ENCODE results near the gene ZNF678.

ZNF678 gene

DNA sequence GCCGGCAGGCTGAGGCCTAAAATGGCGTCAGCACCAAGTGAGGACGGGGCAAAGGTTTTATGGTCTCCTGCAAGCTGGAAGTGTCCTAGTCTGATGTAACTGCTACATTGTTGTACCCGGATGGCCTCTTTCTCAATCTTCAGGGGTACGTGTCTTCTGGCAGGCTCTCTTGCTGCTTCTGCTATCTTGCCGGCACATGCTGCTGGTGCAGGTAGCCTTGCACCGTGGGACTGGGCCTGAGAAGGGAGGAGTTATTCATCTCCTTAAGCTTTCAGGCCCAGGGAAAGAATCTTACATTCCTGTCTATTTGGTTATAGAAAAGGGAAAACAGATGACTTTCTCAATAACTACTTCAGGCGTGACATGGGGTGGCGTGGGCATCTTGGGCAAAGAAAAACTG, 72.2 kb downstream of the ZNF678 start:
- CTCF ChIA-PET, result no interaction called here
- no peak overlapping the region for H3K4me3 ChIP-seq (ENCODE audit: low read depth, low read length)
- POLR2A ChIA-PET, result no interaction called here
- DNase-seq (ENCODE audit: low read depth, low spot score), result no peak
- TF ChIP-seq, protein P1, sequence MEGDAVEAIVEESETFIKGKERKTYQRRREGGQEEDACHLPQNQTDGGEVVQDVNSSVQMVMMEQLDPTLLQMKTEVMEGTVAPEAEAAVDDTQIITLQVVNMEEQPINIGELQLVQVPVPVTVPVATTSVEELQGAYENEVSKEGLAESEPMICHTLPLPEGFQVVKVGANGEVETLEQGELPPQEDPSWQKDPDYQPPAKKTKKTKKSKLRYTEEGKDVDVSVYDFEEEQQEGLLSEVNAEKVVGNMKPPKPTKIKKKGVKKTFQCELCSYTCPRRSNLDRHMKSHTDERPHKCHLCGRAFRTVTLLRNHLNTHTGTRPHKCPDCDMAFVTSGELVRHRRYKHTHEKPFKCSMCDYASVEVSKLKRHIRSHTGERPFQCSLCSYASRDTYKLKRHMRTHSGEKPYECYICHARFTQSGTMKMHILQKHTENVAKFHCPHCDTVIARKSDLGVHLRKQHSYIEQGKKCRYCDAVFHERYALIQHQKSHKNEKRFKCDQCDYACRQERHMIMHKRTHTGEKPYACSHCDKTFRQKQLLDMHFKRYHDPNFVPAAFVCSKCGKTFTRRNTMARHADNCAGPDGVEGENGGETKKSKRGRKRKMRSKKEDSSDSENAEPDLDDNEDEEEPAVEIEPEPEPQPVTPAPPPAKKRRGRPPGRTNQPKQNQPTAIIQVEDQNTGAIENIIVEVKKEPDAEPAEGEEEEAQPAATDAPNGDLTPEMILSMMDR (IDR thresholded peaks at IDR 0.05; ENCODE audit: insufficient read depth, low read length, missing control alignments), result no peak

DNA sequence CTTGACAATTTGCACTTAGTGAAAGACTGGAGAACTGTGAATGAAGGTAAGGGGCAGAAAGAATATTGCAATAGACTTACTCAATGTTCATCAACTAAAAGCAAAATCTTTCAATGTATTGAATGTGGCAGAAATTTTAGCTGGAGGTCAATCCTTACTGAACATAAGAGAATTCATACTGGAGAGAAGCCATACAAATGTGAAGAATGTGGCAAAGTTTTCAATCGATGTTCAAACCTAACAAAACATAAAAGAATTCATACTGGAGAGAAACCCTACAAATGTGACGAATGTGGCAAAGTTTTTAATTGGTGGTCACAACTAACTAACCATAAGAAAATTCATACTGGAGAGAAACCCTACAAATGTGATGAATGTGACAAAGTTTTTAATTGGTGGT, 91.1 kb downstream of the ZNF678 start:
- ChIA-PET POLR2A (no interaction called here), CTCF (no interaction called here)
- DNase-seq (ENCODE audit: low read depth, low spot score), result no peak
- TF ChIP-seq, protein P1 (IDR thresholded peaks at IDR 0.05; ENCODE audit: insufficient read depth, low read length, missing control alignments), result no peak
- H3K4me3 ChIP-seq (ENCODE audit: low read depth, low read length), result no peak overlapping the region

DNA sequence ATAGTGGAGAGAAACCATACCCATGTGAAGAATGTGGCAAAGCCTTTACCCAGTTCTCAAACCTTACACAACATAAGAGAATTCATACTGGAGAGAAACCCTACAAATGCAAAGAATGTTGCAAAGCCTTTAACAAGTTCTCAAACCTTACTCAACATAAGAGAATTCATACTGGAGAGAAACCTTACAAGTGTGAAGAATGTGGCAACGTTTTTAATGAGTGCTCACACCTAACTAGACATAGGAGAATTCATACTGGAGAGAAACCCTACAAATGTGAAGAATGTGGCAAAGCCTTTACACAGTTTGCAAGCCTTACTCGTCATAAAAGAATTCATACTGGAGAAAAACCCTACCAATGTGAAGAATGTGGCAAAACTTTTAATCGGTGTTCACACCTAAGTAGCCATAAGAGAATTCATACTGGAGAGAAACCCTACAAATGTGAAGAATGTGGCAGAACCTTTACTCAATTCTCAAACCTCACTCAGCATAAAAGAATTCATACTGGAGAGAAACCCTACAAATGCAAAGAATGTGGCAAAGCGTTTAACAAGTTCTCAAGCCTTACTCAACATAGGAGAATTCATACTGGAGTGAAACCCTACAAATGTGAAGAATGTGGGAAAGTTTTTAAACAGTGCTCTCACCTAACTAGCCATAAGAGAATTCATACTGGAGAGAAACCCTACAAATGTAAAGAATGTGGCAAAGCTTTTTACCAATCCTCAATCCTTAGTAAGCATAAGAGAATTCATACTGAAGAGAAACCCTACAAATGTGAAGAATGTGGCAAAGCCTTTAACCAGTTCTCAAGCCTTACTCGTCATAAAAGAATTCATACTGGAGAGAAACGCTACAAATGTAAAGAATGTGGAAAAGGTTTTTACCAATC, 91.7 kb downstream of the ZNF678 start:
- CTCF ChIA-PET, result no interaction called here
- no peak overlapping the region for H3K4me3 ChIP-seq (ENCODE audit: low read depth, low read length)
- TF ChIP-seq, protein P1 (IDR thresholded peaks at IDR 0.05; ENCODE audit: insufficient read depth, low read length, missing control alignments), result no peak
- DNase-seq (ENCODE audit: low read depth, low spot score), result no peak
- POLR2A ChIA-PET, result no interaction called here

DNA sequence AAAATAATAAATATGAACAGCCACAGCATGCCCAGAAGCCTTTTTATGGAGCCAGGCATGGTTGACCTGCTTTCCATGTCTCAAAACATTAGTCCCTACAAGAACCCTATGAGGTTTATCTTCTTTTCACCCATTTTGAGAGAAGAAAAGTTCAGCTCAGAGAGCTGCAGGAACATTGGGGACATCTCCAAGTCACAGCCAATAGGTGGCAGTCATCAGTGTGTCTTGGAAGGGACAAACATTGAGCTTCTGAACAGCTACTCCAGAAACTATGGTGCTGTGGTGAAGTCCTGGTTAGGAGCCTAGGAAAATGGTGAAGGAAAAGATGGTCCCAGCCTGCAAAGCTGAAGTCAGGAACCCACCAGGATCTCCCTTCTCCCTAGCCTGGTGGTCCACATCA, 98.1 kb downstream of the ZNF678 start:
- ChIA-PET POLR2A (no interaction called here), CTCF (no interaction called here)
- TF ChIP-seq, protein P1 (IDR thresholded peaks at IDR 0.05; ENCODE audit: insufficient read depth, low read length, missing control alignments), result no peak
- H3K4me3 ChIP-seq (ENCODE audit: low read depth, low read length), result no peak overlapping the region
- DNase-seq (ENCODE audit: low read depth, low spot score), result no peak

DNA sequence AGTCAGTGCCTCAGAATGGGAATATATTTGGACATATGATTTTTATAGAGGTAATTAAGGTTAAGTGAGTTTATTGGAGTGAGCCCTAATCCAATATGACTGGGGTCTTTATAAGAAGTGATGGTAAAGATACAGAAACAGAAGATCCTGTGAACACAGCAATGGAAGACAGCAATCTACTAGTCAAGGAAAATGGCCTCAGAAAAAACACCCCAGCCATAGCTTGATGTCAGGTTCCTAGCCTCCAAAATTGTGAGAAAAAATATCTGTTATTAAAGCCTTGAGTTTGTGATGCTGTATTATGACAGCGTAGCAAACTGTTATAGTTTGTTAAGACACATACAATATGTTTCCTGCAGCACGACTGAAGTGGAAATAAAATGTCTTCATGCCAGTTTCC, 99.6 kb downstream of the ZNF678 start:
- POLR2A ChIA-PET, result no interaction called here
- CTCF ChIA-PET, result no interaction called here
- TF ChIP-seq, protein P1 (IDR thresholded peaks at IDR 0.05; ENCODE audit: insufficient read depth, low read length, missing control alignments), result no peak
- no peak overlapping the region for H3K4me3 ChIP-seq (ENCODE audit: low read depth, low read length)
- DNase-seq (ENCODE audit: low read depth, low spot score), result no peak

DNA sequence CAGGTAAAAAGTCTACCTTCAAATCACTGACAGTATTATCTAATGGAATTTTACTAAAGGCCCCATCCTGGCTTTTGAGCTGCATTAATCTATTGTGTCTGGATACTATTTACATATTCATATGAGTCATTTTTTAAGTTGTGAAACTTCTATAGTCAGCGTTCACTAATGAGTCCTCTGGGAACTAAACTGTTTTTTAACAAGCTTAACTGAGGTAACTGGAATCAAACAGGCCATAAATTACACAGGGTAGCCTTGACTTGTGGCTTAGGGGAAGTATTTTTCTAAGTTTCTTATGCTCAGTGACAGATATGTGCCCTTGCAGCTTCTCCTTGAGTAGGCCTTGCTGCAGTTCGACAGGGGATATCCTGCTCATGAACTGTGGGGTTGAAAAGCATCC, 102.9 kb downstream of the ZNF678 start:
- DNase-seq (ENCODE audit: low read depth, low spot score), result no peak
- POLR2A ChIA-PET, result no interaction called here
- CTCF ChIA-PET, result no interaction called here
- no peak overlapping the region for H3K4me3 ChIP-seq (ENCODE audit: low read depth, low read length)
- TF ChIP-seq, protein P1 (IDR thresholded peaks at IDR 0.05; ENCODE audit: insufficient read depth, low read length, missing control alignments), result no peak
